Uterus (tissue), 4 donors: ENCODE data around the gene SUCLG2. TPM values are rescaled to one million over a fixed set of nuclear protein-coding genes. Genes with fewer than 3 reads are reported as not detected.

Source experiments
- DNase-seq, 2 donors: peaks; one replicate each; pipeline ENCODE4 v3.0.0-alpha.2; 2019 to 2020
- H3K27ac ChIP-seq, 2 donors: fragments of 200-600 bp; sonication (generic); 1 replicate in 1 of 2; 2 replicates in 1 of 2; pipeline ENCODE4 v1.5.1; 2016 to 2018
- H3K27me3 ChIP-seq, 2 donors: fragments of 200-600 bp; sonication (generic); one replicate each; pipeline ENCODE4 v1.5.1; 2018 to 2019; ENCODE audit warnings: control low read depth in 1 of 2
- H3K36me3 ChIP-seq, 2 donors: fragments of 200-600 bp; sonication (generic); one replicate each; pipeline ENCODE4 v1.5.1; 2019; ENCODE audit warnings: control low read depth in 1 of 2
- H3K4me1 ChIP-seq, 2 donors: fragments of 200-600 bp; sonication (generic); one replicate each; pipeline ENCODE4 v1.5.1; 2018 to 2019; ENCODE audit warnings: control low read depth in 1 of 2
- H3K4me3 ChIP-seq, 2 donors: fragments of 200-600 bp; sonication (generic); 1 replicate in 1 of 2; 2 replicates in 1 of 2; pipeline ENCODE4 v1.5.1; 2018 to 2019; ENCODE audit warnings: mild to moderate bottlenecking in 1 of 2
- H3K9me3 ChIP-seq, 2 donors: fragments of 200-600 bp; sonication (generic); one replicate each; pipeline ENCODE4 v1.5.1; 2019; ENCODE audit warnings: control low read depth in 1 of 2
- POLR2A ChIP-seq, 2 donors: fragments of 450-650 bp; IDR thresholded peaks; one replicate each; pipeline ENCODE4 v1.6.1; 2016; ENCODE audit warnings: antibody characterized with exemption in 2 of 2, mild to moderate bottlenecking in 1 of 2, moderate library complexity in 1 of 2
- intact Hi-C: fragments of 100-400 bp; cut with DNase I; formaldehyde crosslinking; loops from one replicate; pipeline ENCODE4 v1.15.1; 2023; ENCODE audit warnings: low total_unique reads
- total RNA-seq, 4 donors: library from RNA; depleted of rRNA in 3 of 4; stranded (reverse); fragments of >200 nt in 3 of 4; gene quantifications; one replicate each; pipeline versions ENCODE4 v1.1.0 to v1.2.4, GENCODE V29; 2014 to 2023
- TF ChIP-seq, protein P1 (sequence below), 4 experiments: fragments of 200-600 bp in 2 of 4; fragments of 450-650 bp in 2 of 4; sonication (generic) in 2 of 4; IDR thresholded peaks; one replicate each; pipeline ENCODE4 v1.5.1; 2016 to 2019; ENCODE audit warnings: antibody characterized with exemption in 4 of 4, mild to moderate bottlenecking in 2 of 4, moderate library complexity in 1 of 4
- donor health status: DM: yes; HTN: yes; CAD: no.

SUCLG2 gene
- total RNA-seq, 4 donors from 2014 or later: 30.5 to 77.0 (median 45.2) TPM

GRCh38 chr3:67419218-67419529, 235.2 kb downstream of the SUCLG2 start:
- Histone ChIP-seq H3K27me3 (no peaks in the 10 kb centered on the region), H3K9me3 (peaks cover 0 to 10% of the 10 kb centered on the region in 2 donors), H3K4me3 (no peak overlapping the region), H3K27ac (no peak overlapping the region), H3K36me3 (no peaks in the 10 kb centered on the region), H3K4me1 (no peaks in the 10 kb centered on the region)
- TF ChIP-seq, protein P1, sequence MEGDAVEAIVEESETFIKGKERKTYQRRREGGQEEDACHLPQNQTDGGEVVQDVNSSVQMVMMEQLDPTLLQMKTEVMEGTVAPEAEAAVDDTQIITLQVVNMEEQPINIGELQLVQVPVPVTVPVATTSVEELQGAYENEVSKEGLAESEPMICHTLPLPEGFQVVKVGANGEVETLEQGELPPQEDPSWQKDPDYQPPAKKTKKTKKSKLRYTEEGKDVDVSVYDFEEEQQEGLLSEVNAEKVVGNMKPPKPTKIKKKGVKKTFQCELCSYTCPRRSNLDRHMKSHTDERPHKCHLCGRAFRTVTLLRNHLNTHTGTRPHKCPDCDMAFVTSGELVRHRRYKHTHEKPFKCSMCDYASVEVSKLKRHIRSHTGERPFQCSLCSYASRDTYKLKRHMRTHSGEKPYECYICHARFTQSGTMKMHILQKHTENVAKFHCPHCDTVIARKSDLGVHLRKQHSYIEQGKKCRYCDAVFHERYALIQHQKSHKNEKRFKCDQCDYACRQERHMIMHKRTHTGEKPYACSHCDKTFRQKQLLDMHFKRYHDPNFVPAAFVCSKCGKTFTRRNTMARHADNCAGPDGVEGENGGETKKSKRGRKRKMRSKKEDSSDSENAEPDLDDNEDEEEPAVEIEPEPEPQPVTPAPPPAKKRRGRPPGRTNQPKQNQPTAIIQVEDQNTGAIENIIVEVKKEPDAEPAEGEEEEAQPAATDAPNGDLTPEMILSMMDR (IDR thresholded peaks at IDR 0.05): no peak
- no peak for TF ChIP-seq POLR2A (IDR thresholded peaks at IDR 0.05)
- DNase-seq: no peak
- intact Hi-C loops: no loop called here

- intact Hi-C loops: no loop called here
- no peak overlapping the region for H3K4me3 ChIP-seq
- no peak for TF ChIP-seq POLR2A (IDR thresholded peaks at IDR 0.05)
- TF ChIP-seq, protein P1 (IDR thresholded peaks at IDR 0.05): no peak
- H3K27me3 ChIP-seq: no peaks in the 10 kb centered on the region
- H3K27ac ChIP-seq: no peak overlapping the region
- no peaks in the 10 kb centered on the region for H3K36me3 ChIP-seq
- no peak for DNase-seq
- H3K9me3 ChIP-seq: peaks cover 0 to 10% of the 10 kb centered on the region in 2 donors
- no peaks in the 10 kb centered on the region for H3K4me1 ChIP-seq
Observed at GRCh38 chr3:67418426-67419217, 235.8 kb downstream of the SUCLG2 start.

- H3K36me3 ChIP-seq: no peaks in the 10 kb centered on the region
- H3K9me3 ChIP-seq: peaks cover 0 to 10% of the 10 kb centered on the region in 2 donors
- no peak for DNase-seq
- no peaks in the 10 kb centered on the region for H3K4me1 ChIP-seq
- intact Hi-C loops: no loop called here
- H3K27me3 ChIP-seq: no peaks in the 10 kb centered on the region
- H3K27ac ChIP-seq: no peak overlapping the region
- no peak overlapping the region for H3K4me3 ChIP-seq
- no peak for TF ChIP-seq POLR2A (IDR thresholded peaks at IDR 0.05)
- TF ChIP-seq, protein P1 (IDR thresholded peaks at IDR 0.05): no peak
Observed at GRCh38 chr3:67416703-67417102, 237.7 kb downstream of the SUCLG2 start.

GRCh38 chr3:67415511-67415910, 238.9 kb downstream of the SUCLG2 start:
- Histone ChIP-seq H3K27ac (no peak overlapping the region), H3K4me1 (no peaks in the 10 kb centered on the region), H3K9me3 (peaks cover 0 to 8% of the 10 kb centered on the region in 2 donors), H3K36me3 (no peaks in the 10 kb centered on the region), H3K27me3 (no peaks in the 10 kb centered on the region), H3K4me3 (no peak overlapping the region)
- TF ChIP-seq POLR2A (IDR thresholded peaks at IDR 0.05): no peak
- TF ChIP-seq, protein P1 (IDR thresholded peaks at IDR 0.05): no peak
- intact Hi-C loops: no loop called here
- no peak for DNase-seq

- intact Hi-C loops: no loop called here
- TF ChIP-seq, protein P1 (IDR thresholded peaks at IDR 0.05): no peak
- no peak for TF ChIP-seq POLR2A (IDR thresholded peaks at IDR 0.05)
- no peak for DNase-seq
- Histone ChIP-seq H3K9me3 (peaks cover 0 to 4% of the 10 kb centered on the region in 2 donors), H3K4me3 (no peak overlapping the region), H3K27me3 (no peaks in the 10 kb centered on the region), H3K4me1 (no peaks in the 10 kb centered on the region), H3K36me3 (no peaks in the 10 kb centered on the region), H3K27ac (no peak overlapping the region)
Observed at GRCh38 chr3:67414740-67415139, 239.7 kb downstream of the SUCLG2 start.
